Panc1 (cell line): ENCODE data around the gene CPA2.

ENCODE experiments used
- POLR2AphosphoS5 ChIP-seq: IDR thresholded peaks from 2 replicates; pipeline ENCODE4 v1.6.1; 2012; ENCODE audit warnings: mild to moderate bottlenecking, low read depth, low read length, moderate library complexity
- SIN3A ChIP-seq: IDR thresholded peaks from 2 replicates; pipeline ENCODE4 v1.6.1; 2012; ENCODE audit warnings: low read depth, mild to moderate bottlenecking, low read length, moderate library complexity, borderline replicate concordance; ENCODE audit not compliant: insufficient read depth
- TCF7L2 ChIP-seq: IDR thresholded peaks from 2 replicates; pipeline ENCODE4 v1.6.1; 2011; ENCODE audit warnings: mild to moderate bottlenecking, low read depth, low read length, inconsistent platforms
- TF ChIP-seq, protein P1 (sequence below): fragments of 450-650 bp; IDR thresholded peaks from 2 replicates; pipeline ENCODE4 v1.5.1; 2017; ENCODE audit warnings: mild to moderate bottlenecking
- TF ChIP-seq, protein P2 (sequence below), 2 experiments: IDR thresholded peaks; 2 replicates each; pipeline ENCODE4 v1.6.1; 2011 to 2012; ENCODE audit warnings: low read depth in 2 of 2, control low read depth in 1 of 2, low read length in 1 of 2, mild to moderate bottlenecking in 1 of 2, moderate library complexity in 1 of 2; ENCODE audit not compliant: insufficient read depth in 1 of 2

DNA sequence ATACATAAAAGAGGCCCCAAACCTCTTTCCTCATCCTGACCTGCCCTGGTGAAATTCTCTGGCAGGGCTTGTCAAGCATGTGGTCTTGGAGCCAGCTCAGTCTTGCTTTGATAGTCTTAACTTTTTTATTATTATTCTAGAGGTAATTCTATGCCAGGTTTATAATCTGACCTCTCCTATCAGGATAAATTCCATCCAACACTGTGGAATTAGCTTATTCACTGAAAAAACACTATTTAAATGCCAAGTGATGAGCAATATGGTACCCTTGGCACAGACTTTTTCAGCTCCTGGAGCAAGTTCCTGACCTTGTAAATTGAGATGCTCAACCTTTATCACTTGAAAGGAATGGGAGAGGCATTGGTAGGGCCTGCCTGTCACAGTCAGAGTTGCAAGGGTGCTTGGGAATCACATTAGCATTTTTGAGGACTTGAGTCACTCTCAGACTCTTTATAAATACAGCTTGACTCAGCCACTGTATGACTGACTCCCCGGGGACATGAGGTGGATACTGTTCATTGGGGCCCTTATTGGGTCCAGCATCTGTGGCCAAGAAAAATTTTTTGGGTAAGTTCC is 26.1 kb downstream of the CPA2 start, which contains the start of gene CPA4:
- TF ChIP-seq, protein P1, sequence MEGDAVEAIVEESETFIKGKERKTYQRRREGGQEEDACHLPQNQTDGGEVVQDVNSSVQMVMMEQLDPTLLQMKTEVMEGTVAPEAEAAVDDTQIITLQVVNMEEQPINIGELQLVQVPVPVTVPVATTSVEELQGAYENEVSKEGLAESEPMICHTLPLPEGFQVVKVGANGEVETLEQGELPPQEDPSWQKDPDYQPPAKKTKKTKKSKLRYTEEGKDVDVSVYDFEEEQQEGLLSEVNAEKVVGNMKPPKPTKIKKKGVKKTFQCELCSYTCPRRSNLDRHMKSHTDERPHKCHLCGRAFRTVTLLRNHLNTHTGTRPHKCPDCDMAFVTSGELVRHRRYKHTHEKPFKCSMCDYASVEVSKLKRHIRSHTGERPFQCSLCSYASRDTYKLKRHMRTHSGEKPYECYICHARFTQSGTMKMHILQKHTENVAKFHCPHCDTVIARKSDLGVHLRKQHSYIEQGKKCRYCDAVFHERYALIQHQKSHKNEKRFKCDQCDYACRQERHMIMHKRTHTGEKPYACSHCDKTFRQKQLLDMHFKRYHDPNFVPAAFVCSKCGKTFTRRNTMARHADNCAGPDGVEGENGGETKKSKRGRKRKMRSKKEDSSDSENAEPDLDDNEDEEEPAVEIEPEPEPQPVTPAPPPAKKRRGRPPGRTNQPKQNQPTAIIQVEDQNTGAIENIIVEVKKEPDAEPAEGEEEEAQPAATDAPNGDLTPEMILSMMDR: no peak
- no peak for TF ChIP-seq SIN3A
- TF ChIP-seq, protein P2, sequence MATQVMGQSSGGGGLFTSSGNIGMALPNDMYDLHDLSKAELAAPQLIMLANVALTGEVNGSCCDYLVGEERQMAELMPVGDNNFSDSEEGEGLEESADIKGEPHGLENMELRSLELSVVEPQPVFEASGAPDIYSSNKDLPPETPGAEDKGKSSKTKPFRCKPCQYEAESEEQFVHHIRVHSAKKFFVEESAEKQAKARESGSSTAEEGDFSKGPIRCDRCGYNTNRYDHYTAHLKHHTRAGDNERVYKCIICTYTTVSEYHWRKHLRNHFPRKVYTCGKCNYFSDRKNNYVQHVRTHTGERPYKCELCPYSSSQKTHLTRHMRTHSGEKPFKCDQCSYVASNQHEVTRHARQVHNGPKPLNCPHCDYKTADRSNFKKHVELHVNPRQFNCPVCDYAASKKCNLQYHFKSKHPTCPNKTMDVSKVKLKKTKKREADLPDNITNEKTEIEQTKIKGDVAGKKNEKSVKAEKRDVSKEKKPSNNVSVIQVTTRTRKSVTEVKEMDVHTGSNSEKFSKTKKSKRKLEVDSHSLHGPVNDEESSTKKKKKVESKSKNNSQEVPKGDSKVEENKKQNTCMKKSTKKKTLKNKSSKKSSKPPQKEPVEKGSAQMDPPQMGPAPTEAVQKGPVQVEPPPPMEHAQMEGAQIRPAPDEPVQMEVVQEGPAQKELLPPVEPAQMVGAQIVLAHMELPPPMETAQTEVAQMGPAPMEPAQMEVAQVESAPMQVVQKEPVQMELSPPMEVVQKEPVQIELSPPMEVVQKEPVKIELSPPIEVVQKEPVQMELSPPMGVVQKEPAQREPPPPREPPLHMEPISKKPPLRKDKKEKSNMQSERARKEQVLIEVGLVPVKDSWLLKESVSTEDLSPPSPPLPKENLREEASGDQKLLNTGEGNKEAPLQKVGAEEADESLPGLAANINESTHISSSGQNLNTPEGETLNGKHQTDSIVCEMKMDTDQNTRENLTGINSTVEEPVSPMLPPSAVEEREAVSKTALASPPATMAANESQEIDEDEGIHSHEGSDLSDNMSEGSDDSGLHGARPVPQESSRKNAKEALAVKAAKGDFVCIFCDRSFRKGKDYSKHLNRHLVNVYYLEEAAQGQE (IDR thresholded peaks at IDR 0.05; ENCODE audit: insufficient read depth in 1 of 2, low read depth in 2 of 2, low read length in 1 of 2): no peak
- TF ChIP-seq POLR2AphosphoS5: no peak
- no peak for TF ChIP-seq TCF7L2
